HepG2 (cell line): ENCODE results near the gene TECPR1. TPM values are rescaled to one million over a fixed set of nuclear protein-coding genes. Genes with fewer than 3 reads are reported as not detected.

Experiments used
- AGO1 ChIP-seq: fragments of 200-400 bp; formaldehyde crosslinking; IDR thresholded peaks from 2 replicates; pipeline ENCODE4 v1.6.1; 2017; ENCODE audit warnings: mild to moderate bottlenecking, low read depth, low read length, moderate library complexity; ENCODE audit not compliant: poor library complexity, severe bottlenecking
- ATF7 ChIP-seq, 2 experiments: fragments of 450-650 bp in 1 of 2; sonication (generic) in 1 of 2; formaldehyde crosslinking in 1 of 2; IDR thresholded peaks; 2 replicates each; pipeline versions ENCODE4 v1.4.0 to v1.6.1; 2016 to 2020; ENCODE audit warnings: antibody characterized with exemption in 1 of 2, mild to moderate bottlenecking in 1 of 2, missing genetic modification reagents in 1 of 2
- CCDC6 ChIP-seq: sonication (generic); formaldehyde crosslinking; IDR thresholded peaks from 2 replicates; pipeline ENCODE4 v1.8.1; 2022; ENCODE audit warnings: mild to moderate bottlenecking, missing genetic modification reagents, moderate library complexity
- DNMT3B ChIP-seq: conservative IDR thresholded peaks from 2 replicates; pipeline ENCODE4 v1.6.1; 2016; ENCODE audit warnings: missing biosample characterization, control low read depth
- GABPB1 ChIP-seq: IDR thresholded peaks from 2 replicates; pipeline ENCODE4 v1.6.1; 2016; ENCODE audit warnings: mild to moderate bottlenecking, missing genetic modification reagents, moderate library complexity, missing compliant biosample characterization
- HMG20B ChIP-seq: conservative IDR thresholded peaks from 2 replicates; pipeline ENCODE4 v1.6.1; 2016; ENCODE audit warnings: missing genetic modification reagents, missing compliant biosample characterization
- MED13 ChIP-seq: sonication (generic); formaldehyde crosslinking; IDR thresholded peaks from 2 replicates; pipeline ENCODE4 v1.5.0; 2020; ENCODE audit warnings: missing genetic modification reagents
- NFATC3 ChIP-seq: sonication (generic); formaldehyde crosslinking; IDR thresholded peaks from 2 replicates; pipeline ENCODE4 v1.5.1; 2020; ENCODE audit warnings: mild to moderate bottlenecking, missing genetic modification reagents
- NR1H2 ChIP-seq: sonication (generic); formaldehyde crosslinking; IDR thresholded peaks from 2 replicates; pipeline ENCODE4 v1.8.1; 2022; ENCODE audit warnings: low read depth, missing genetic modification reagents, borderline replicate concordance
- PLSCR1 ChIP-seq: sonication (generic); formaldehyde crosslinking; IDR thresholded peaks from 2 replicates; pipeline ENCODE4 v1.5.0; 2020; ENCODE audit warnings: missing genetic modification reagents, mild to moderate bottlenecking, borderline replicate concordance
- RBFOX2 ChIP-seq: fragments of 200-400 bp; formaldehyde crosslinking; IDR thresholded peaks from 2 replicates; pipeline ENCODE4 v1.6.1; 2017; ENCODE audit warnings: low read depth, mild to moderate bottlenecking, low read length
- SATB2 ChIP-seq: sonication (generic); formaldehyde crosslinking; IDR thresholded peaks from 2 replicates; pipeline ENCODE4 v1.5.0; 2020; ENCODE audit warnings: missing genetic modification reagents
- SMYD3 ChIP-seq: sonication (generic); formaldehyde crosslinking; IDR thresholded peaks from 2 replicates; pipeline ENCODE4 v1.8.1; 2023; ENCODE audit warnings: mild to moderate bottlenecking, missing genetic modification reagents
- STAT5B ChIP-seq: sonication (generic); formaldehyde crosslinking; IDR thresholded peaks from 2 replicates; pipeline ENCODE4 v1.4.0; 2020; ENCODE audit warnings: missing genetic modification reagents
- XRCC5 ChIP-seq: fragments of 200-400 bp; formaldehyde crosslinking; optimal IDR thresholded peaks from 2 replicates; pipeline ENCODE3; 2017; ENCODE audit warnings: mild to moderate bottlenecking, low read length
- ZBTB1 ChIP-seq: sonication (generic); formaldehyde crosslinking; IDR thresholded peaks from 2 replicates; pipeline ENCODE4 v1.4.0; 2020; ENCODE audit warnings: missing genetic modification reagents, borderline replicate concordance
- ZBTB7A ChIP-seq: sonication (generic); formaldehyde crosslinking; IDR thresholded peaks from 2 replicates; pipeline ENCODE4 v1.8.0; 2022; ENCODE audit warnings: mild to moderate bottlenecking, missing genetic modification reagents
- ZFP1 ChIP-seq: IDR thresholded peaks from 2 replicates; pipeline ENCODE4 v1.6.1; 2016
- ZNF609 ChIP-seq: sonication (generic); formaldehyde crosslinking; IDR thresholded peaks from 2 replicates; pipeline ENCODE4 v1.4.0; 2020; ENCODE audit warnings: mild to moderate bottlenecking, missing genetic modification reagents, borderline replicate concordance
- ZNF724P ChIP-seq: sonication (generic); formaldehyde crosslinking; IDR thresholded peaks from 2 replicates; pipeline ENCODE4 v1.8.0; 2022; ENCODE audit warnings: missing genetic modification reagents, borderline replicate concordance
- polyA plus RNA-seq, 8 experiments: library from polyadenylated mRNA; depleted of rRNA in 3 of 8; stranded (reverse) in 7 of 8; unstranded in 1 of 8; fragments of >200 nt; fragmentation: Illumina TruSeq in 4 of 8; extraction: Trizol in 4 of 8; gene quantifications; 2 replicates each; pipeline versions ENCODE4 v1.2.1 to v1.2.3, GENCODE V29; 2011 to 2016; ENCODE audit warnings: low read depth in 4 of 8, missing spikeins in 1 of 8, mixed read lengths in 1 of 8; ENCODE audit not compliant: insufficient read depth in 1 of 8
- total RNA-seq, 5 experiments: library from RNA; depleted of rRNA; stranded (reverse); fragments of >200 nt; fragmentation: Illumina TruSeq; extraction: Trizol; gene quantifications; 2 replicates each; pipeline ENCODE4 v1.2.3, GENCODE V29; 2016; ENCODE audit warnings: low read depth in 1 of 5
- TF ChIP-seq, protein P1 (sequence below): sonication (generic); formaldehyde crosslinking; IDR thresholded peaks from 2 replicates; pipeline ENCODE4 v1.5.0; 2020; ENCODE audit warnings: missing genetic modification reagents
- TF ChIP-seq, protein P2 (sequence below): sonication (generic); formaldehyde crosslinking; IDR thresholded peaks from 2 replicates; pipeline ENCODE4 v1.5.0; 2020; ENCODE audit warnings: mild to moderate bottlenecking, missing genetic modification reagents

The TECPR1 gene
- total and polyA plus RNA-seq, 2 of the 13 experiments (the other 11 are each of a cell fraction or from before 2014, with no cell fraction given), result 2.3 to 6.3 TPM

- TF ChIP-seq DNMT3B, result no peak
- TF ChIP-seq STAT5B (CRISPR knock-in tag), result no peak
- 0 out of 2 replicates have a peak, but pooled peaks have one; percentile 45 for TF ChIP-seq HMG20B (CRISPR knock-in tag)
- no peak for TF ChIP-seq NFATC3 (CRISPR knock-in tag)
- TF ChIP-seq MED13 (CRISPR knock-in tag), result no peak
- peak; percentile 96 for TF ChIP-seq ZBTB7A (CRISPR knock-in tag)
- no peak for TF ChIP-seq PLSCR1 (CRISPR knock-in tag)
- TF ChIP-seq AGO1, result no peak
- no peak for TF ChIP-seq CCDC6 (CRISPR knock-in tag)
- TF ChIP-seq NR1H2 (CRISPR knock-in tag), result no peak
- no peak for TF ChIP-seq ZFP1 (CRISPR knock-in tag)
- peak; percentile 89 for TF ChIP-seq ZNF609
- no peak for TF ChIP-seq SMYD3 (CRISPR knock-in tag)
- no peak; the same call in 1 of the 2 replicates for TF ChIP-seq ATF7 (IDR thresholded peaks at IDR 0.05)
- peak; percentile 63; the same call in 1 of the 2 replicates for TF ChIP-seq ATF7 (CRISPR knock-in tag; IDR thresholded peaks at IDR 0.05)
- TF ChIP-seq ZNF724P (CRISPR knock-in tag), result no peak; the same call in 1 of the 2 replicates
- no peak for TF ChIP-seq XRCC5
- TF ChIP-seq ZBTB1 (CRISPR knock-in tag), result no peak
- TF ChIP-seq, protein P1, sequence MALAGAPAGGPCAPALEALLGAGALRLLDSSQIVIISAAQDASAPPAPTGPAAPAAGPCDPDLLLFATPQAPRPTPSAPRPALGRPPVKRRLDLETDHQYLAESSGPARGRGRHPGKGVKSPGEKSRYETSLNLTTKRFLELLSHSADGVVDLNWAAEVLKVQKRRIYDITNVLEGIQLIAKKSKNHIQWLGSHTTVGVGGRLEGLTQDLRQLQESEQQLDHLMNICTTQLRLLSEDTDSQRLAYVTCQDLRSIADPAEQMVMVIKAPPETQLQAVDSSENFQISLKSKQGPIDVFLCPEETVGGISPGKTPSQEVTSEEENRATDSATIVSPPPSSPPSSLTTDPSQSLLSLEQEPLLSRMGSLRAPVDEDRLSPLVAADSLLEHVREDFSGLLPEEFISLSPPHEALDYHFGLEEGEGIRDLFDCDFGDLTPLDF, result no peak
- TF ChIP-seq GABPB1 (CRISPR knock-in tag), result peak; percentile 62; the same call in 1 of the 2 replicates
- TF ChIP-seq, protein P2, sequence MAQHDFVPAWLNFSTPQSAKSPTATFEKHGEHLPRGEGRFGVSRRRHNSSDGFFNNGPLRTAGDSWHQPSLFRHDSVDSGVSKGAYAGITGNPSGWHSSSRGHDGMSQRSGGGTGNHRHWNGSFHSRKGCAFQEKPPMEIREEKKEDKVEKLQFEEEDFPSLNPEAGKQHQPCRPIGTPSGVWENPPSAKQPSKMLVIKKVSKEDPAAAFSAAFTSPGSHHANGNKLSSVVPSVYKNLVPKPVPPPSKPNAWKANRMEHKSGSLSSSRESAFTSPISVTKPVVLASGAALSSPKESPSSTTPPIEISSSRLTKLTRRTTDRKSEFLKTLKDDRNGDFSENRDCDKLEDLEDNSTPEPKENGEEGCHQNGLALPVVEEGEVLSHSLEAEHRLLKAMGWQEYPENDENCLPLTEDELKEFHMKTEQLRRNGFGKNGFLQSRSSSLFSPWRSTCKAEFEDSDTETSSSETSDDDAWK (CRISPR knock-in tag), result no peak
- peak; percentile 43; the same call in 1 of the 2 replicates for TF ChIP-seq RBFOX2
- no peak for TF ChIP-seq SATB2 (CRISPR knock-in tag)
These were observed 40.1 kb downstream of the TECPR1 start (continued) for GRCh38 chr7:98211676-98212531.
